ENCODE results near the gene LRFN3.

DNA sequence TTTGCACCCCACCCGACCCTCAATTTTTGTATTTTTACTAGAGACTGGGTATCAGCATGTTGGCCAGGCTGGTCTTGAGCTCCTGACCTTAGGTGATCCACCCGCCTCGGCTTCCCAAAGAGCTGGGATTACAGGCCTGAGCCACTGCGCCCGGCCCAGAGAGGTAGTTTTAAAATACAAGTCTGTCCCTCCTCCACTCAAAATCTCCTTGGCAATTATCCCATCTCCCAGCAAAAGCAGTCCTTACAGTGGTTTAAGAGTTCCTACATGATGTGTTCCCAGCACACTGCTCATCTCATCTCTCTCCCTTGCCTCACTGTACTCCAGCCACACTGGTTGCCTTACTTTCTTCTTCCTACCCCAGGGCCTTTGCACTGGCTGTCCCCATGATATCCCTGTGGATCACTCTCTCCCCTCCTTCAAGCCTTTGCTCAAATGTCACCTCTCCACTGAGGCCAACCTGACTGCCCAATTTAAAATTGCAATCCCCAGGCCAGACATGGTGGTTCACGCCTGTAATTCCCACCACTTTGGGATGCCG is 24.3 kb downstream of the LRFN3 start:
- TF ChIP-seq, protein P1, sequence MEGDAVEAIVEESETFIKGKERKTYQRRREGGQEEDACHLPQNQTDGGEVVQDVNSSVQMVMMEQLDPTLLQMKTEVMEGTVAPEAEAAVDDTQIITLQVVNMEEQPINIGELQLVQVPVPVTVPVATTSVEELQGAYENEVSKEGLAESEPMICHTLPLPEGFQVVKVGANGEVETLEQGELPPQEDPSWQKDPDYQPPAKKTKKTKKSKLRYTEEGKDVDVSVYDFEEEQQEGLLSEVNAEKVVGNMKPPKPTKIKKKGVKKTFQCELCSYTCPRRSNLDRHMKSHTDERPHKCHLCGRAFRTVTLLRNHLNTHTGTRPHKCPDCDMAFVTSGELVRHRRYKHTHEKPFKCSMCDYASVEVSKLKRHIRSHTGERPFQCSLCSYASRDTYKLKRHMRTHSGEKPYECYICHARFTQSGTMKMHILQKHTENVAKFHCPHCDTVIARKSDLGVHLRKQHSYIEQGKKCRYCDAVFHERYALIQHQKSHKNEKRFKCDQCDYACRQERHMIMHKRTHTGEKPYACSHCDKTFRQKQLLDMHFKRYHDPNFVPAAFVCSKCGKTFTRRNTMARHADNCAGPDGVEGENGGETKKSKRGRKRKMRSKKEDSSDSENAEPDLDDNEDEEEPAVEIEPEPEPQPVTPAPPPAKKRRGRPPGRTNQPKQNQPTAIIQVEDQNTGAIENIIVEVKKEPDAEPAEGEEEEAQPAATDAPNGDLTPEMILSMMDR (IDR thresholded peaks at IDR 0.05; ENCODE audit: low read depth, low read length, missing input control), result no peak
- TF ChIP-seq FOXA1 (IDR thresholded peaks at IDR 0.05) (no peak), GABPA (IDR thresholded peaks at IDR 0.05 in 1 of 2, conservative IDR thresholded peaks at IDR 0.05 in 1 of 2) (no peak), TAF1 (conservative IDR thresholded peaks at IDR 0.05) (no peak), NR2F2 (IDR thresholded peaks at IDR 0.05) (no peak), YY1 (IDR thresholded peaks at IDR 0.05) (no peak), SP1 (IDR thresholded peaks at IDR 0.05) (no peak), RAD21 (IDR thresholded peaks at IDR 0.05) (no peak), JUND (IDR thresholded peaks at IDR 0.05) (no peak)
- TF ChIP-seq, protein P2, sequence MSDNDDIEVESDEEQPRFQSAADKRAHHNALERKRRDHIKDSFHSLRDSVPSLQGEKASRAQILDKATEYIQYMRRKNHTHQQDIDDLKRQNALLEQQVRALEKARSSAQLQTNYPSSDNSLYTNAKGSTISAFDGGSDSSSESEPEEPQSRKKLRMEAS (IDR thresholded peaks at IDR 0.05), result no peak
- TF ChIP-seq, protein P3, sequence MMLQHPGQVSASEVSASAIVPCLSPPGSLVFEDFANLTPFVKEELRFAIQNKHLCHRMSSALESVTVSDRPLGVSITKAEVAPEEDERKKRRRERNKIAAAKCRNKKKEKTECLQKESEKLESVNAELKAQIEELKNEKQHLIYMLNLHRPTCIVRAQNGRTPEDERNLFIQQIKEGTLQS (IDR thresholded peaks at IDR 0.05), result no peak
- TF ChIP-seq, protein P4, sequence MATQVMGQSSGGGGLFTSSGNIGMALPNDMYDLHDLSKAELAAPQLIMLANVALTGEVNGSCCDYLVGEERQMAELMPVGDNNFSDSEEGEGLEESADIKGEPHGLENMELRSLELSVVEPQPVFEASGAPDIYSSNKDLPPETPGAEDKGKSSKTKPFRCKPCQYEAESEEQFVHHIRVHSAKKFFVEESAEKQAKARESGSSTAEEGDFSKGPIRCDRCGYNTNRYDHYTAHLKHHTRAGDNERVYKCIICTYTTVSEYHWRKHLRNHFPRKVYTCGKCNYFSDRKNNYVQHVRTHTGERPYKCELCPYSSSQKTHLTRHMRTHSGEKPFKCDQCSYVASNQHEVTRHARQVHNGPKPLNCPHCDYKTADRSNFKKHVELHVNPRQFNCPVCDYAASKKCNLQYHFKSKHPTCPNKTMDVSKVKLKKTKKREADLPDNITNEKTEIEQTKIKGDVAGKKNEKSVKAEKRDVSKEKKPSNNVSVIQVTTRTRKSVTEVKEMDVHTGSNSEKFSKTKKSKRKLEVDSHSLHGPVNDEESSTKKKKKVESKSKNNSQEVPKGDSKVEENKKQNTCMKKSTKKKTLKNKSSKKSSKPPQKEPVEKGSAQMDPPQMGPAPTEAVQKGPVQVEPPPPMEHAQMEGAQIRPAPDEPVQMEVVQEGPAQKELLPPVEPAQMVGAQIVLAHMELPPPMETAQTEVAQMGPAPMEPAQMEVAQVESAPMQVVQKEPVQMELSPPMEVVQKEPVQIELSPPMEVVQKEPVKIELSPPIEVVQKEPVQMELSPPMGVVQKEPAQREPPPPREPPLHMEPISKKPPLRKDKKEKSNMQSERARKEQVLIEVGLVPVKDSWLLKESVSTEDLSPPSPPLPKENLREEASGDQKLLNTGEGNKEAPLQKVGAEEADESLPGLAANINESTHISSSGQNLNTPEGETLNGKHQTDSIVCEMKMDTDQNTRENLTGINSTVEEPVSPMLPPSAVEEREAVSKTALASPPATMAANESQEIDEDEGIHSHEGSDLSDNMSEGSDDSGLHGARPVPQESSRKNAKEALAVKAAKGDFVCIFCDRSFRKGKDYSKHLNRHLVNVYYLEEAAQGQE (IDR thresholded peaks at IDR 0.05), result no peak
- TF ChIP-seq, protein P5, sequence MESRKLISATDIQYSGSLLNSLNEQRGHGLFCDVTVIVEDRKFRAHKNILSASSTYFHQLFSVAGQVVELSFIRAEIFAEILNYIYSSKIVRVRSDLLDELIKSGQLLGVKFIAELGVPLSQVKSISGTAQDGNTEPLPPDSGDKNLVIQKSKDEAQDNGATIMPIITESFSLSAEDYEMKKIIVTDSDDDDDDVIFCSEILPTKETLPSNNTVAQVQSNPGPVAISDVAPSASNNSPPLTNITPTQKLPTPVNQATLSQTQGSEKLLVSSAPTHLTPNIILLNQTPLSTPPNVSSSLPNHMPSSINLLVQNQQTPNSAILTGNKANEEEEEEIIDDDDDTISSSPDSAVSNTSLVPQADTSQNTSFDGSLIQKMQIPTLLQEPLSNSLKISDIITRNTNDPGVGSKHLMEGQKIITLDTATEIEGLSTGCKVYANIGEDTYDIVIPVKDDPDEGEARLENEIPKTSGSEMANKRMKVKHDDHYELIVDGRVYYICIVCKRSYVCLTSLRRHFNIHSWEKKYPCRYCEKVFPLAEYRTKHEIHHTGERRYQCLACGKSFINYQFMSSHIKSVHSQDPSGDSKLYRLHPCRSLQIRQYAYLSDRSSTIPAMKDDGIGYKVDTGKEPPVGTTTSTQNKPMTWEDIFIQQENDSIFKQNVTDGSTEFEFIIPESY (IDR thresholded peaks at IDR 0.05), result no peak

Measured in liver (tissue), 3 donors.